SK-N-SH treated with all-trans-retinoic acid at 6 μM for 48 hours (cell line): ENCODE data around the gene STX12.
A peak's percentile ranks its signal among the peaks of the same experiment; 100 is the strongest.

Experiments
- ATAC-seq: fragments of 200-7000 bp; cut with Tn5 transposase; 3 replicates; pipeline ENCODE4 v1.9.1; 2020; ENCODE audit warnings: mild to moderate bottlenecking, moderate library complexity
- ARNTL ChIP-seq: fragments of 450-650 bp; formaldehyde crosslinking; IDR thresholded peaks from 2 replicates; pipeline ENCODE4 v1.5.0; 2020; ENCODE audit warnings: low read depth, mild to moderate bottlenecking, moderate library complexity, borderline replicate concordance
- BACH2 ChIP-seq: fragments of 250-450 bp; sonication (Bioruptor Pico); IDR thresholded peaks from 2 replicates; pipeline ENCODE4 v1.9.0; 2021; ENCODE audit warnings: mild to moderate bottlenecking, borderline replicate concordance
- CSDC2 ChIP-seq: fragments of 250-450 bp; sonication (Bioruptor Pico); IDR thresholded peaks from 2 replicates; pipeline ENCODE4 v1.5.0; 2020; ENCODE audit warnings: mild to moderate bottlenecking, moderate library complexity
- GLIS3 ChIP-seq: fragments of 250-450 bp; sonication (Bioruptor Pico); IDR thresholded peaks from 2 replicates; pipeline ENCODE4 v1.5.0; 2020; ENCODE audit warnings: mild to moderate bottlenecking, moderate library complexity
- ISL1 ChIP-seq: fragments of 250-450 bp; sonication (Bioruptor Pico); IDR thresholded peaks from 2 replicates; pipeline ENCODE4 v2.1.2; 2022; ENCODE audit warnings: mild to moderate bottlenecking, moderate library complexity
- OSR1 ChIP-seq: fragments of 250-450 bp; sonication (Bioruptor Pico); IDR thresholded peaks from 2 replicates; pipeline ENCODE4 v1.8.0; 2022; ENCODE audit warnings: moderate library complexity, mild to moderate bottlenecking, inconsistent platforms
- PPARA ChIP-seq: fragments of 250-450 bp; sonication (Bioruptor Pico); IDR thresholded peaks from 2 replicates; pipeline ENCODE4 v1.5.0; 2020; ENCODE audit warnings: mild to moderate bottlenecking, borderline replicate concordance
- RARB ChIP-seq: fragments of 250-450 bp; sonication (Bioruptor Pico); IDR thresholded peaks from 2 replicates; pipeline ENCODE4 v1.8.0; 2021; ENCODE audit warnings: mild to moderate bottlenecking, moderate library complexity
- SNAI2 ChIP-seq: fragments of 250-450 bp; sonication (Bioruptor Pico); IDR thresholded peaks from 2 replicates; pipeline ENCODE4 v1.5.0; 2020; ENCODE audit warnings: mild to moderate bottlenecking, moderate library complexity
- TCF4 ChIP-seq: fragments of 250-450 bp; sonication (Bioruptor Pico); IDR thresholded peaks from 2 replicates; pipeline ENCODE4 v1.8.0; 2021; ENCODE audit warnings: mild to moderate bottlenecking, moderate library complexity, borderline replicate concordance
- ZC3H10 ChIP-seq: fragments of 250-450 bp; sonication (Bioruptor Pico); IDR thresholded peaks from 2 replicates; pipeline ENCODE4 v1.5.1; 2021; ENCODE audit warnings: mild to moderate bottlenecking, moderate library complexity
- ZFP3 ChIP-seq: fragments of 250-450 bp; sonication (Bioruptor Pico); IDR thresholded peaks from 2 replicates; pipeline ENCODE4 v1.5.0; 2020; ENCODE audit warnings: mild to moderate bottlenecking, moderate library complexity
- ZNF70 ChIP-seq: fragments of 450-650 bp; formaldehyde crosslinking; IDR thresholded peaks from 2 replicates; pipeline ENCODE4 v1.5.0; 2020; ENCODE audit warnings: mild to moderate bottlenecking, moderate library complexity
- ZNF8 ChIP-seq: fragments of 450-650 bp; formaldehyde crosslinking; IDR thresholded peaks from 2 replicates; pipeline ENCODE4 v1.5.0; 2020; ENCODE audit warnings: mild to moderate bottlenecking, moderate library complexity
- TF ChIP-seq, protein P1 (sequence below): fragments of 250-450 bp; sonication (Bioruptor Pico); IDR thresholded peaks from 2 replicates; pipeline ENCODE4 v1.8.0; 2021; ENCODE audit warnings: low read depth, mild to moderate bottlenecking, moderate library complexity, borderline replicate concordance
- TF ChIP-seq, protein P2 (sequence below): fragments of 250-450 bp; sonication (Bioruptor Pico); IDR thresholded peaks from 2 replicates; pipeline ENCODE4 v1.8.0; 2020; ENCODE audit warnings: mild to moderate bottlenecking, moderate library complexity, borderline replicate concordance
- TF ChIP-seq, protein P3 (sequence below): fragments of 250-450 bp; sonication (Bioruptor Pico); IDR thresholded peaks from 2 replicates; pipeline ENCODE4 v1.5.1; 2021; ENCODE audit warnings: mild to moderate bottlenecking, moderate library complexity
- TF ChIP-seq, protein P4 (sequence below): fragments of 250-450 bp; sonication (Bioruptor Pico); IDR thresholded peaks from 2 replicates; pipeline ENCODE4 v1.5.0; 2020; ENCODE audit warnings: mild to moderate bottlenecking, moderate library complexity

STX12 gene

DNA sequence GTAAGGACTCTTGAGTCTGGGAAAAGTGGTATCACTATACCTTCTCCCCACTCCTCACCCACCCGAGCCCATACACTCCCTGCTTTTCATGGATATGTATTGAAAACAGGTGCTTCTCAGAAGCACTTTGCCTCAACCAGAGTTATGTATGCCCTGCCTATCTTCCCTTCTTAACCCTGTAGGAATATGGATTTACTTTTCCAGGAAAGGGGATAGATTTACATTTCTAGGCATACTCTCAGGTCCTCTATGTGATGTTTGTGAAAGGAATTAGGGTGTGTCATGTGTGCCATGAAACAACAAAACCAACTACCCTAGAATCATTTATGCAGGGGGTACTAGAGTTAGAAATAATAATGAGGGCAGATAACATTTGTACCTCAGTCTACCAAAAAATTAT lies 11.0 kb upstream of the STX12 start:
- no peak for ATAC-seq

DNA sequence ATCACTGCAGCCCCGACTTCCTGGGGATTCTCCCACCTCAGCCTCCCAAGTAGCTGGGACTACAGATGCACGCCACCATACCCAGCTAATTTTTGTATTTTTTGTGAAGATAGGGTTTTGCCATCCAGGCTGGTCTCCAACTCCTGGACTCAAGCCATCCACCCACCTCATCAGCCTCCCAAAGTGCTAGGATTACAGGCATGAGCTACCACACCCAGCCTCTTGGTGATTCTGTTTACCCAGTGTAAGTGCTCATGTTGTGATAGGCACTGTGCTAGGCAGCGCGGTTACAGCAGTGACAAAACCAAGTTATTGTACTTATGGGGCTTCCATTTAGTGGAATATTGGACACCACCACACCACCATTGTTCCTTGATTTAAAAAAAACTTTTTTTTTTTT lies 9.7 kb upstream of the STX12 start:
- TF ChIP-seq ZFP3 (CRISPR knock-in tag) (no peak), GLIS3 (CRISPR knock-in tag) (no peak), ISL1 (CRISPR knock-in tag) (no peak), ZNF70 (no peak), SNAI2 (CRISPR knock-in tag) (no peak), PPARA (CRISPR knock-in tag) (no peak), OSR1 (CRISPR knock-in tag) (no peak), CSDC2 (CRISPR knock-in tag) (no peak), BACH2 (CRISPR knock-in tag) (no peak), ZC3H10 (CRISPR knock-in tag) (no peak)
- TF ChIP-seq, protein P1, sequence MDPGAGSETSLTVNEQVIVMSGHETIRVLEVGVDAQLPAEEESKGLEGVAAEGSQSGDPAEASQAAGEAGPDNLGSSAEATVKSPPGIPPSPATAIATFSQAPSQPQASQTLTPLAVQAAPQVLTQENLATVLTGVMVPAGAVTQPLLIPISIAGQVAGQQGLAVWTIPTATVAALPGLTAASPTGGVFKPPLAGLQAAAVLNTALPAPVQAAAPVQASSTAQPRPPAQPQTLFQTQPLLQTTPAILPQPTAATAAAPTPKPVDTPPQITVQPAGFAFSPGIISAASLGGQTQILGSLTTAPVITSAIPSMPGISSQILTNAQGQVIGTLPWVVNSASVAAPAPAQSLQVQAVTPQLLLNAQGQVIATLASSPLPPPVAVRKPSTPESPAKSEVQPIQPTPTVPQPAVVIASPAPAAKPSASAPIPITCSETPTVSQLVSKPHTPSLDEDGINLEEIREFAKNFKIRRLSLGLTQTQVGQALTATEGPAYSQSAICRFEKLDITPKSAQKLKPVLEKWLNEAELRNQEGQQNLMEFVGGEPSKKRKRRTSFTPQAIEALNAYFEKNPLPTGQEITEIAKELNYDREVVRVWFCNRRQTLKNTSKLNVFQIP (CRISPR knock-in tag): no peak
- TF ChIP-seq, protein P2, sequence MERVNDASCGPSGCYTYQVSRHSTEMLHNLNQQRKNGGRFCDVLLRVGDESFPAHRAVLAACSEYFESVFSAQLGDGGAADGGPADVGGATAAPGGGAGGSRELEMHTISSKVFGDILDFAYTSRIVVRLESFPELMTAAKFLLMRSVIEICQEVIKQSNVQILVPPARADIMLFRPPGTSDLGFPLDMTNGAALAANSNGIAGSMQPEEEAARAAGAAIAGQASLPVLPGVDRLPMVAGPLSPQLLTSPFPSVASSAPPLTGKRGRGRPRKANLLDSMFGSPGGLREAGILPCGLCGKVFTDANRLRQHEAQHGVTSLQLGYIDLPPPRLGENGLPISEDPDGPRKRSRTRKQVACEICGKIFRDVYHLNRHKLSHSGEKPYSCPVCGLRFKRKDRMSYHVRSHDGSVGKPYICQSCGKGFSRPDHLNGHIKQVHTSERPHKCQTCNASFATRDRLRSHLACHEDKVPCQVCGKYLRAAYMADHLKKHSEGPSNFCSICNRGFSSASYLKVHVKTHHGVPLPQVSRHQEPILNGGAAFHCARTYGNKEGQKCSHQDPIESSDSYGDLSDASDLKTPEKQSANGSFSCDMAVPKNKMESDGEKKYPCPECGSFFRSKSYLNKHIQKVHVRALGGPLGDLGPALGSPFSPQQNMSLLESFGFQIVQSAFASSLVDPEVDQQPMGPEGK (CRISPR knock-in tag): no peak
- TF ChIP-seq, protein P3, sequence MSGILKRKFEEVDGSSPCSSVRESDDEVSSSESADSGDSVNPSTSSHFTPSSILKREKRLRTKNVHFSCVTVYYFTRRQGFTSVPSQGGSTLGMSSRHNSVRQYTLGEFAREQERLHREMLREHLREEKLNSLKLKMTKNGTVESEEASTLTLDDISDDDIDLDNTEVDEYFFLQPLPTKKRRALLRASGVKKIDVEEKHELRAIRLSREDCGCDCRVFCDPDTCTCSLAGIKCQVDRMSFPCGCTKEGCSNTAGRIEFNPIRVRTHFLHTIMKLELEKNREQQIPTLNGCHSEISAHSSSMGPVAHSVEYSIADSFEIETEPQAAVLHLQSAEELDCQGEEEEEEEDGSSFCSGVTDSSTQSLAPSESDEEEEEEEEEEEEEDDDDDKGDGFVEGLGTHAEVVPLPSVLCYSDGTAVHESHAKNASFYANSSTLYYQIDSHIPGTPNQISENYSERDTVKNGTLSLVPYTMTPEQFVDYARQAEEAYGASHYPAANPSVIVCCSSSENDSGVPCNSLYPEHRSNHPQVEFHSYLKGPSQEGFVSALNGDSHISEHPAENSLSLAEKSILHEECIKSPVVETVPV (CRISPR knock-in tag): no peak
- TF ChIP-seq, protein P4, sequence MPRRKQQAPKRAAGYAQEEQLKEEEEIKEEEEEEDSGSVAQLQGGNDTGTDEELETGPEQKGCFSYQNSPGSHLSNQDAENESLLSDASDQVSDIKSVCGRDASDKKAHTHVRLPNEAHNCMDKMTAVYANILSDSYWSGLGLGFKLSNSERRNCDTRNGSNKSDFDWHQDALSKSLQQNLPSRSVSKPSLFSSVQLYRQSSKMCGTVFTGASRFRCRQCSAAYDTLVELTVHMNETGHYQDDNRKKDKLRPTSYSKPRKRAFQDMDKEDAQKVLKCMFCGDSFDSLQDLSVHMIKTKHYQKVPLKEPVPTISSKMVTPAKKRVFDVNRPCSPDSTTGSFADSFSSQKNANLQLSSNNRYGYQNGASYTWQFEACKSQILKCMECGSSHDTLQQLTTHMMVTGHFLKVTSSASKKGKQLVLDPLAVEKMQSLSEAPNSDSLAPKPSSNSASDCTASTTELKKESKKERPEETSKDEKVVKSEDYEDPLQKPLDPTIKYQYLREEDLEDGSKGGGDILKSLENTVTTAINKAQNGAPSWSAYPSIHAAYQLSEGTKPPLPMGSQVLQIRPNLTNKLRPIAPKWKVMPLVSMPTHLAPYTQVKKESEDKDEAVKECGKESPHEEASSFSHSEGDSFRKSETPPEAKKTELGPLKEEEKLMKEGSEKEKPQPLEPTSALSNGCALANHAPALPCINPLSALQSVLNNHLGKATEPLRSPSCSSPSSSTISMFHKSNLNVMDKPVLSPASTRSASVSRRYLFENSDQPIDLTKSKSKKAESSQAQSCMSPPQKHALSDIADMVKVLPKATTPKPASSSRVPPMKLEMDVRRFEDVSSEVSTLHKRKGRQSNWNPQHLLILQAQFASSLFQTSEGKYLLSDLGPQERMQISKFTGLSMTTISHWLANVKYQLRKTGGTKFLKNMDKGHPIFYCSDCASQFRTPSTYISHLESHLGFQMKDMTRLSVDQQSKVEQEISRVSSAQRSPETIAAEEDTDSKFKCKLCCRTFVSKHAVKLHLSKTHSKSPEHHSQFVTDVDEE (CRISPR knock-in tag): no peak
- no peak for ATAC-seq

More for the DNA sequence above, 11.0 kb upstream of the STX12 start:
- TF ChIP-seq ARNTL (CRISPR knock-in tag) (no peak), ZC3H10 (CRISPR knock-in tag) (no peak), ZNF8 (CRISPR knock-in tag) (no peak), PPARA (CRISPR knock-in tag) (no peak), ISL1 (CRISPR knock-in tag) (no peak), BACH2 (CRISPR knock-in tag) (no peak)
- TF ChIP-seq, protein P4 (CRISPR knock-in tag): no peak
- TF ChIP-seq, protein P3 (CRISPR knock-in tag): no peak

DNA sequence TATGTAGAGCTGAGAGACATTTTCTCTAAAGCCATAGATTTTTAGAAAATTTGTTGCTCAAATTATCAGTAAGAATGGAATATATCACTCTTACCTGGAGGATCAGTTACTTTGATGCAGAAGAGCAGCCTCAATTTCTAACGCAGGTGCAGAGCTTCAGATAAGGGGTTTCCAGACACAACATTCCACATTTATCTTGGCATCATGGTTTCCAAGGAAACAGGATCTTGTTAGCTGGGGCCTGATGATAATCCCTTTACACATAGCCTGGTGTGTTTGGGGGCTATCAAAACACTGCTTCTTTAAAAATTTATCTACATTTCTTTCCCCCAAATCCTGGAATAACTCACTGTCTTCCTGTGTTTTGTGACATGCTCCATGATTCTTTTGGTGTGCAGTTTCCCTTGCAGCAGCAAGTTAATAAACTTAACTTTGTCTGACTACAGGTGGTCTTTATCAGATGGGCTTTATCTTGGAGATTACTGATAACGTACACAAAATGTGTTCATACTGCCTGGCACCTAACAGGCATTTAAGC lies 2.7 kb upstream of the STX12 start:
- TF ChIP-seq ZFP3 (CRISPR knock-in tag) (no peak), ZNF8 (CRISPR knock-in tag) (no peak), TCF4 (CRISPR knock-in tag) (peak; percentile 67; the same call in 1 of the 2 replicates), CSDC2 (CRISPR knock-in tag) (no peak), SNAI2 (CRISPR knock-in tag) (no peak), RARB (CRISPR knock-in tag) (no peak)
- TF ChIP-seq, protein P4 (CRISPR knock-in tag): no peak
- TF ChIP-seq, all 23 proteins: peak for 1
- ATAC-seq: no peak
